ENCODE data around the gene CNN2. TPM values are rescaled to one million over a fixed set of nuclear protein-coding genes. Genes with fewer than 3 reads are reported as not detected.

Gene CNN2
- total and polyA plus RNA-seq, 12 donors, result 6.9 to 64.9 (median 42.7) TPM

GRCh38 chr19:992670-993055 lies 33.7 kb upstream of the CNN2 start:
- TF ChIP-seq CTCF (IDR thresholded peaks at IDR 0.05), result no peak
- no peak for TF ChIP-seq POLR2A (IDR thresholded peaks at IDR 0.05)
- 46 to 76% (median 71%) methylated on average over 12 to 13 of the region's 13 CpGs for WGBS, 4 donors
- H3K27ac ChIP-seq, result peak overlapping the region in 2 of 5 donors; percentile 38 to 73
- intact Hi-C loops (cut with DNase I), result loop anchor here in 1 of 2 donors (10.0 kb wide), 1 partner anchor 218 kb away; no protein-coding TSS in a partner anchor
- peaks cover 15 to 32% of the 10 kb centered on the region in 2 donors for H3K4me1 ChIP-seq (replicated peaks in 1 of 2)
- H3K27me3 ChIP-seq, result peaks cover 21% of the 10 kb centered on the region
- peak in 4 of 7 donors; percentile 47 to 72 (median 64) for DNase-seq
- no peak overlapping the region for H3K4me3 ChIP-seq
- peaks cover 0 to 6% of the 10 kb centered on the region in 2 donors for H3K36me3 ChIP-seq (replicated peaks in 1 of 2)
- no peaks in the 10 kb centered on the region for H3K9me3 ChIP-seq (replicated peaks in 1 of 3)

- Histone ChIP-seq H3K27ac (no peak overlapping the region), H3K4me3 (no peak overlapping the region), H3K27me3 (peaks cover 22% of the 10 kb centered on the region), H3K36me3 (replicated peaks in 1 of 2) (peaks cover 0 to 2% of the 10 kb centered on the region in 2 donors), H3K9me3 (replicated peaks in 1 of 3) (no peaks in the 10 kb centered on the region), H3K4me1 (replicated peaks in 1 of 2) (peaks cover 15 to 32% of the 10 kb centered on the region in 2 donors)
- 85 to 91% (median 90%) methylated on average over 13 to 17 of the region's 17 CpGs for WGBS, 4 donors
- intact Hi-C loops (cut with DNase I), result loop anchor here in 1 of 2 donors (10.0 kb wide), 1 partner anchor 219 kb away; no protein-coding TSS in a partner anchor
- TF ChIP-seq POLR2A (IDR thresholded peaks at IDR 0.05), result no peak
- no peak for TF ChIP-seq CTCF (IDR thresholded peaks at IDR 0.05)
- no peak for DNase-seq
Observed at GRCh38 chr19:993361-993830, 33.0 kb upstream of the CNN2 start.

GRCh38 chr19:993831-994393 lies 32.5 kb upstream of the CNN2 start:
- no peaks in the 10 kb centered on the region for H3K36me3 ChIP-seq (replicated peaks in 1 of 2)
- no peak for TF ChIP-seq POLR2A (IDR thresholded peaks at IDR 0.05)
- TF ChIP-seq CTCF (IDR thresholded peaks at IDR 0.05), result no peak
- H3K27me3 ChIP-seq, result peaks cover 23% of the 10 kb centered on the region
- WGBS, 4 donors, result 86 to 93% (median 87%) methylated on average over 26 to 43 of the region's 43 CpGs
- peaks cover 15 to 32% of the 10 kb centered on the region in 2 donors for H3K4me1 ChIP-seq (replicated peaks in 1 of 2)
- no peak overlapping the region for H3K27ac ChIP-seq
- intact Hi-C loops (cut with DNase I), result loop anchor here in 1 of 2 donors (10.0 kb wide), 1 partner anchor 219 kb away; no protein-coding TSS in a partner anchor
- no peaks in the 10 kb centered on the region for H3K9me3 ChIP-seq (replicated peaks in 1 of 3)
- no peak for DNase-seq
- H3K4me3 ChIP-seq, result no peak overlapping the region

- DNase-seq, result no peak
- H3K27ac ChIP-seq, result no peak overlapping the region
- peaks cover 29% of the 10 kb centered on the region for H3K27me3 ChIP-seq
- no peak overlapping the region for H3K4me3 ChIP-seq
- TF ChIP-seq POLR2A (IDR thresholded peaks at IDR 0.05) (no peak), CTCF (IDR thresholded peaks at IDR 0.05) (no peak)
- H3K36me3 ChIP-seq (replicated peaks in 1 of 2), result no peaks in the 10 kb centered on the region
- intact Hi-C loops (cut with DNase I), result loop anchor here in 1 of 2 donors (10.0 kb wide), 1 partner anchor 220 kb away; no protein-coding TSS in a partner anchor
- WGBS, 4 donors, result 85 to 96% (median 94%) methylated on average over 7 to 18 of the region's 18 CpGs
- H3K9me3 ChIP-seq (replicated peaks in 1 of 3), result no peaks in the 10 kb centered on the region
- H3K4me1 ChIP-seq (replicated peaks in 1 of 2), result peaks cover 15 to 28% of the 10 kb centered on the region in 2 donors
Observed at GRCh38 chr19:994516-994915, 31.9 kb upstream of the CNN2 start.
